ENCODE data around the gene ZMYND10.

GRCh38 chr3:50341996-50342650 lies 3.4 kb downstream of the ZMYND10 start:
- no peak for TF ChIP-seq CTCF (IDR thresholded peaks at IDR 0.05 in 8 of 11, conservative IDR thresholded peaks at IDR 0.05 in 3 of 11)
- no peak for TF ChIP-seq POLR2AphosphoS5 (IDR thresholded peaks at IDR 0.05)
